ENCODE data around the gene LAMTOR3. TPM values are rescaled to one million over a fixed set of nuclear protein-coding genes. Genes with fewer than 3 reads are reported as not detected.

Gene LAMTOR3
- total and polyA plus RNA-seq, 9 of the 15 experiments (the other 6 are each of a cell fraction or from before 2014, with no cell fraction given): 17.9 to 146 (median 59.4) TPM

DNA sequence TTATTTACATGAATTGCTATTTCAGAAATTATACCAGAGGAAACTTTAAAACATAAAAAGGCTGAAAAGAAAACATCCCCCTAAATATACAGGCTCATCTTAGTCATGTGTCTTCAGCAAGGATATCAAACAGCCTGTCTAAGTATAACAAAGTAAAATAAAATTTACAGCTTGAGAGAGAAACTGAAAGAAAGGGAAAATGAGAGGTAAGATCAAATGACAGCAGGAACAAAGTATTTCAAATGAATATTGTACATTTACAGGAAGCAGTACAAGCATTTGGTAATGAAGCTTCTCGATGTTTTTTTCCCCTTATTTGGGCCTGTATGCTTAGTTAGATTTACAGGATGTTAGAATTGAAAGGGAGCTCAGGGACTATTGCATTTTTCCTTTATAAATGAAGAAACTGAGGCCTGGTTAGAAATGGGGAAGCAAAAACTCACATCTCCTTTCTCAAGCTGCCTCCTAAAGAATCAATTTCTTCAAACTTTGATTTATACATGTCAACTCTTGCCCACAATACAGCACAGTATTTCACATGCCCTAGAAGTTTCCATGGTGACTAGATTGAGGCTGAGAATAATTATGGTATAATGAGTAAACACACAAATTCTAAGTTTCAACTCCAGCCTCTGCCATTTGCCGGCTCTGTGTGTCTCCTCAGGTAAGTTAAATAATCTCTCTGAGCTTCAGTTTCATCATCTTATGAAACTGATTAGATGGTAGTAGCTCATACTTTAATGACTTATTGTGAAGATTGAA lies 48.3 kb downstream of the LAMTOR3 start (continued):
- TF ChIP-seq ZNF655 (CRISPR knock-in tag; IDR thresholded peaks at IDR 0.05) (no peak), ZNF699 (CRISPR knock-in tag; IDR thresholded peaks at IDR 0.05; ENCODE audit: insufficient replicate concordance) (no peak), KAT2B (IDR thresholded peaks at IDR 0.05; ENCODE audit: low read depth, low read length) (no peak), TRIM28 (IDR thresholded peaks at IDR 0.05) (no peak), FOXP4 (CRISPR knock-in tag; IDR thresholded peaks at IDR 0.05; ENCODE audit: borderline replicate concordance) (no peak), TAL1 (IDR thresholded peaks at IDR 0.05) (no peak)
- TF ChIP-seq, protein P1, sequence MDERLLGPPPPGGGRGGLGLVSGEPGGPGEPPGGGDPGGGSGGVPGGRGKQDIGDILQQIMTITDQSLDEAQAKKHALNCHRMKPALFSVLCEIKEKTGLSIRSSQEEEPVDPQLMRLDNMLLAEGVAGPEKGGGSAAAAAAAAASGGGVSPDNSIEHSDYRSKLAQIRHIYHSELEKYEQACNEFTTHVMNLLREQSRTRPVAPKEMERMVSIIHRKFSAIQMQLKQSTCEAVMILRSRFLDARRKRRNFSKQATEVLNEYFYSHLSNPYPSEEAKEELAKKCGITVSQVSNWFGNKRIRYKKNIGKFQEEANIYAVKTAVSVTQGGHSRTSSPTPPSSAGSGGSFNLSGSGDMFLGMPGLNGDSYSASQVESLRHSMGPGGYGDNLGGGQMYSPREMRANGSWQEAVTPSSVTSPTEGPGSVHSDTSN (CRISPR knock-in tag; IDR thresholded peaks at IDR 0.05; ENCODE audit: low read depth): no peak
- TF ChIP-seq, protein P1 (tag; conservative IDR thresholded peaks at IDR 0.05; ENCODE audit: low read depth): no peak
